ENCODE data around the gene APBB3. TPM values are rescaled to one million over a fixed set of nuclear protein-coding genes. Genes with fewer than 3 reads are reported as not detected.

APBB3 gene
- polyA plus RNA-seq, 1 donor from 2014 or later: 131 TPM

- no peaks in the 10 kb centered on the region for H4K20me1 ChIP-seq (ENCODE audit: insufficient read depth)
- peaks cover 27% of the 10 kb centered on the region for H3K79me2 ChIP-seq (replicated peaks; ENCODE audit: insufficient read depth, low read length)
- no peak overlapping the region for H3K9ac ChIP-seq (ENCODE audit: low read length)
- H3K9me2 ChIP-seq (ENCODE audit: insufficient read depth, low read length): no peaks in the 10 kb centered on the region
- no peaks in the 10 kb centered on the region for H3K9me3 ChIP-seq (ENCODE audit: low read length)
- H3K4me2 ChIP-seq (ENCODE audit: low read length): no peak overlapping the region
- TF ChIP-seq EZH2 (IDR thresholded peaks at IDR 0.05; ENCODE audit: borderline replicate concordance, insufficient read depth, low read length, poor library complexity, severe bottlenecking) (no peak), REST (IDR thresholded peaks at IDR 0.05; ENCODE audit: borderline replicate concordance) (no peak), TAF1 (IDR thresholded peaks at IDR 0.05; ENCODE audit: low read depth) (no peak), MXI1 (conservative IDR thresholded peaks at IDR 0.05; ENCODE audit: poor library complexity, severe bottlenecking) (no peak)
- H3F3A ChIP-seq (ENCODE audit: insufficient read depth, low read length, poor library complexity, severe bottlenecking): no peaks in the 10 kb centered on the region
- no peak overlapping the region for H2AFZ ChIP-seq (ENCODE audit: low read depth, low read length)
- no peak overlapping the region for H3K4me3 ChIP-seq (ENCODE audit: low read length)
- H3K27me3 ChIP-seq (ENCODE audit: insufficient read depth, low read depth, low read length): no peaks in the 10 kb centered on the region
- no peaks in the 10 kb centered on the region for H3K36me3 ChIP-seq (ENCODE audit: insufficient read depth, low read length)
- no peak overlapping the region for H3K27ac ChIP-seq (ENCODE audit: low read length)
Observed at GRCh38 chr5:140554454-140554853, 9.9 kb downstream of the APBB3 start.

GRCh38 chr5:140553657-140554056 is 10.7 kb downstream of the APBB3 start:
- Histone ChIP-seq H3K79me2 (replicated peaks; ENCODE audit: insufficient read depth, low read length) (peaks cover 27% of the 10 kb centered on the region), H3K36me3 (ENCODE audit: insufficient read depth, low read length) (no peaks in the 10 kb centered on the region)

More at GRCh38 chr5:140553657-140554056, 10.7 kb downstream of the APBB3 start:
- TF ChIP-seq REST (IDR thresholded peaks at IDR 0.05; ENCODE audit: borderline replicate concordance): no peak
- no peak overlapping the region for H3K27ac ChIP-seq (ENCODE audit: low read length)
- H3K27me3 ChIP-seq (ENCODE audit: insufficient read depth, low read depth, low read length): no peaks in the 10 kb centered on the region
- H2AFZ ChIP-seq (ENCODE audit: low read depth, low read length): no peak overlapping the region
- no peaks in the 10 kb centered on the region for H3K9me3 ChIP-seq (ENCODE audit: low read length)
- H3K4me3 ChIP-seq (ENCODE audit: low read length): no peak overlapping the region
- no peaks in the 10 kb centered on the region for H3F3A ChIP-seq (ENCODE audit: insufficient read depth, low read length, poor library complexity, severe bottlenecking)
- no peaks in the 10 kb centered on the region for H3K9me2 ChIP-seq (ENCODE audit: insufficient read depth, low read length)
- H4K20me1 ChIP-seq (ENCODE audit: insufficient read depth): no peaks in the 10 kb centered on the region
- H3K9ac ChIP-seq (ENCODE audit: low read length): no peak overlapping the region
- H3K4me2 ChIP-seq (ENCODE audit: low read length): no peak overlapping the region

Data from neural cell (in vitro differentiated cells).